K562 (cell line): ENCODE results near the gene OSBPL3. TPM values are rescaled to one million over a fixed set of nuclear protein-coding genes. Genes with fewer than 3 reads are reported as not detected.

Experiments
- BCL6 ChIP-seq: fragments of 250-450 bp; sonication (Bioruptor Pico); IDR thresholded peaks from 2 replicates; pipeline ENCODE4 v1.4.0; 2020
- COPS2 ChIP-seq: fragments of 450-650 bp; conservative IDR thresholded peaks from 2 replicates; pipeline ENCODE4 v1.6.1; 2016; ENCODE audit warnings: mild to moderate bottlenecking, moderate library complexity
- FIP1L1 ChIP-seq: fragments of 200-400 bp; formaldehyde crosslinking; IDR thresholded peaks from 2 replicates; pipeline ENCODE4 v1.6.1; 2018; ENCODE audit warnings: mild to moderate bottlenecking, low read depth, low read length; ENCODE audit not compliant: poor library complexity, severe bottlenecking
- HCFC1 ChIP-seq: IDR thresholded peaks from 2 replicates; pipeline ENCODE4 v1.6.1; 2012; ENCODE audit warnings: low read depth, low read length, improper control_type of control experiment
- HES1 ChIP-seq: fragments of 450-650 bp; IDR thresholded peaks from 2 replicates; pipeline ENCODE4 v1.6.1; 2016; ENCODE audit warnings: low read depth, mild to moderate bottlenecking, moderate library complexity
- HNRNPLL ChIP-seq: fragments of 200-400 bp; formaldehyde crosslinking; IDR thresholded peaks from 2 replicates; pipeline ENCODE4 v1.6.1; 2017; ENCODE audit warnings: low read length, low read depth, mild to moderate bottlenecking; ENCODE audit not compliant: poor library complexity, severe bottlenecking
- MYC ChIP-seq, 2 experiments: fragments of 250-450 bp in 1 of 2; sonication (Bioruptor Pico) in 1 of 2; IDR thresholded peaks; 2 replicates each; pipeline versions ENCODE4 v1.5.1 to v1.6.1; 2012 to 2021; ENCODE audit warnings: low read depth in 2 of 2, borderline replicate concordance in 1 of 2, improper control_type of control experiment in 1 of 2, low read length in 1 of 2, mild to moderate bottlenecking in 1 of 2, moderate library complexity in 1 of 2
- NFE2 ChIP-seq: IDR thresholded peaks from 2 replicates; pipeline ENCODE4 v1.6.1; 2014; ENCODE audit warnings: antibody characterized with exemption, low read depth
- NR2C2 ChIP-seq, 2 experiments: fragments of 200-800 bp in 1 of 2; sonication (Bioruptor generic) in 1 of 2; sonication (generic) in 1 of 2; formaldehyde crosslinking in 1 of 2; IDR thresholded peaks; 2 replicates each; pipeline versions ENCODE4 v1.6.1 to v1.8.0; 2016 to 2022; ENCODE audit warnings: mild to moderate bottlenecking in 1 of 2, missing compliant biosample characterization in 1 of 2, missing genetic modification characterization in 1 of 2, missing genetic modification reagents in 1 of 2
- RAD51 ChIP-seq: fragments of 450-650 bp; IDR thresholded peaks from 2 replicates; pipeline ENCODE4 v1.7.1; 2016; ENCODE audit warnings: low read depth, mild to moderate bottlenecking, borderline replicate concordance
- SMARCB1 ChIP-seq: IDR thresholded peaks from 2 replicates; pipeline ENCODE4 v1.6.1; 2011; ENCODE audit warnings: improper control_type of control experiment, low read depth; ENCODE audit not compliant: insufficient read length
- TAF1 ChIP-seq: IDR thresholded peaks from 2 replicates; pipeline ENCODE4 v1.6.1; 2011; ENCODE audit warnings: mild to moderate bottlenecking, low read length, moderate library complexity; ENCODE audit not compliant: insufficient read depth, control insufficient read depth, severe bottlenecking; ENCODE audit errors: extremely low read depth
- TEAD4 ChIP-seq, 2 experiments: sonication (generic) in 1 of 2; formaldehyde crosslinking in 1 of 2; IDR thresholded peaks; 2 replicates each; pipeline versions ENCODE4 v1.6.1 to v1.8.0; 2012 to 2022; ENCODE audit warnings: borderline replicate concordance in 1 of 2, inconsistent platforms in 1 of 2, low read length in 1 of 2, mild to moderate bottlenecking in 1 of 2, missing genetic modification reagents in 1 of 2
- TRIM25 ChIP-seq: fragments of 450-650 bp; IDR thresholded peaks from 2 replicates; pipeline ENCODE4 v1.7.0; 2016; ENCODE audit warnings: borderline replicate concordance
- ZBTB33 ChIP-seq: sonication (generic); formaldehyde crosslinking; IDR thresholded peaks from 2 replicates; pipeline ENCODE4 v1.8.1; 2023; ENCODE audit warnings: mild to moderate bottlenecking, missing genetic modification reagents
- ZNF184 ChIP-seq: sonication (generic); formaldehyde crosslinking; IDR thresholded peaks from 2 replicates; pipeline ENCODE4 v1.5.0; 2020; ENCODE audit warnings: missing genetic modification reagents
- ZNF668 ChIP-seq: fragments of 250-450 bp; sonication (Bioruptor Pico); IDR thresholded peaks from 2 replicates; pipeline ENCODE4 v1.8.0; 2022; ENCODE audit warnings: mild to moderate bottlenecking, inconsistent platforms
- polyA plus RNA-seq, 8 experiments: library from polyadenylated mRNA; depleted of rRNA in 4 of 8; stranded (reverse) in 5 of 8; unstranded in 3 of 8; fragments of >200 nt; fragmentation: Nextera tagmentation in 2 of 8; fragmentation: Illumina TruSeq in 1 of 8; extraction: Ambion mirVana in 2 of 8; extraction: Trizol in 1 of 8; gene quantifications; 2 replicates each; pipeline versions ENCODE4 v1.2.1 to v1.2.3, GENCODE V29; 2011 to 2014; ENCODE audit warnings: inconsistent platforms in 1 of 8, missing spikeins in 1 of 8
- total RNA-seq, 7 experiments: library from RNA; depleted of rRNA in 6 of 7; stranded (reverse); fragments of >200 nt in 6 of 7; fragmentation: Illumina TruSeq in 2 of 7; extraction: Trizol in 2 of 7; gene quantifications; 2 replicates each; pipeline versions ENCODE4 v1.2.1 to v1.2.3, GENCODE V29; 2011 to 2021; ENCODE audit warnings: low replicate concordance in 1 of 7
- TF ChIP-seq, protein P1 (sequence below): sonication (generic); formaldehyde crosslinking; IDR thresholded peaks from 2 replicates; pipeline ENCODE4 v1.8.0; 2023; ENCODE audit warnings: mild to moderate bottlenecking, missing genetic modification reagents

OSBPL3 gene
- total and polyA plus RNA-seq, 9 of the 15 experiments (the other 6 are each of a cell fraction or from before 2014, with no cell fraction given): 4.8 to 37.2 (median 26.5) TPM

DNA sequence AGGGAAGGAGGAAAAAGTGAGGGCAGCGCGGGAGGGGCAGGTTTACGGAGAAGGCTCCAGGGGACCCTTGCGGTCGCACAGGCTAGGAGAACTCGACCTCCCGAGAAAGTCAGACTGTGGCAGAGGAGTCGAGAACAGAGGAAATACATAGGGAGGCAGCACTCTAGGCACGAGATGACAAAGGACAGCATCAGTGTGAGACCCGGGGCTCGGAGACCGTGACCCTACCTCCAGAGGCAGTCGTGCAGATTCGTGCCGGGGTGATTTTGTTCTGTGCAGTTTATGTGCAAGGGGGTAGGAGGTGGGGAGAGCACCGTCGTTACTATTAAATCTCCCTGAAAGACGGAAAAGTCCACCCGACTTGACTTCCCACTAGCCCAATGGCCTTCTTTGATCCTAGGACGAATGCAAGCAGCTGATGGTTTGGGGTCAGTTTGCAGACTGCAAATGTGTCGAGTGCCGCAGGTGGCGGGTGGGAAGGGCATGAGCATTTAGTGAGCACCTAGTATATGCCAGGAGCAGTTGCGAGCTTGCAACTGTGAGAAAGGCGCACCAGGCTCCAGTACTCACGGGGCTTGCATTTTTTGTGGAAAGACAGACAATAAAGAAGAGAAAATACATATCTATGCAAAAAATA lies 674 bp upstream of the OSBPL3 start (continued):
- TF ChIP-seq ZBTB33: peak; percentile 83
- no peak for TF ChIP-seq HCFC1
- no peak for TF ChIP-seq NFE2
- TF ChIP-seq, protein P1, sequence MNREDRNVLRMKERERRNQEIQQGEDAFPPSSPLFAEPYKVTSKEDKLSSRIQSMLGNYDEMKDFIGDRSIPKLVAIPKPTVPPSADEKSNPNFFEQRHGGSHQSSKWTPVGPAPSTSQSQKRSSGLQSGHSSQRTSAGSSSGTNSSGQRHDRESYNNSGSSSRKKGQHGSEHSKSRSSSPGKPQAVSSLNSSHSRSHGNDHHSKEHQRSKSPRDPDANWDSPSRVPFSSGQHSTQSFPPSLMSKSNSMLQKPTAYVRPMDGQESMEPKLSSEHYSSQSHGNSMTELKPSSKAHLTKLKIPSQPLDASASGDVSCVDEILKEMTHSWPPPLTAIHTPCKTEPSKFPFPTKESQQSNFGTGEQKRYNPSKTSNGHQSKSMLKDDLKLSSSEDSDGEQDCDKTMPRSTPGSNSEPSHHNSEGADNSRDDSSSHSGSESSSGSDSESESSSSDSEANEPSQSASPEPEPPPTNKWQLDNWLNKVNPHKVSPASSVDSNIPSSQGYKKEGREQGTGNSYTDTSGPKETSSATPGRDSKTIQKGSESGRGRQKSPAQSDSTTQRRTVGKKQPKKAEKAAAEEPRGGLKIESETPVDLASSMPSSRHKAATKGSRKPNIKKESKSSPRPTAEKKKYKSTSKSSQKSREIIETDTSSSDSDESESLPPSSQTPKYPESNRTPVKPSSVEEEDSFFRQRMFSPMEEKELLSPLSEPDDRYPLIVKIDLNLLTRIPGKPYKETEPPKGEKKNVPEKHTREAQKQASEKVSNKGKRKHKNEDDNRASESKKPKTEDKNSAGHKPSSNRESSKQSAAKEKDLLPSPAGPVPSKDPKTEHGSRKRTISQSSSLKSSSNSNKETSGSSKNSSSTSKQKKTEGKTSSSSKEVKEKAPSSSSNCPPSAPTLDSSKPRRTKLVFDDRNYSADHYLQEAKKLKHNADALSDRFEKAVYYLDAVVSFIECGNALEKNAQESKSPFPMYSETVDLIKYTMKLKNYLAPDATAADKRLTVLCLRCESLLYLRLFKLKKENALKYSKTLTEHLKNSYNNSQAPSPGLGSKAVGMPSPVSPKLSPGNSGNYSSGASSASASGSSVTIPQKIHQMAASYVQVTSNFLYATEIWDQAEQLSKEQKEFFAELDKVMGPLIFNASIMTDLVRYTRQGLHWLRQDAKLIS (CRISPR knock-in tag): no peak
- no peak for TF ChIP-seq BCL6
- TF ChIP-seq RAD51: no peak
- no peak for TF ChIP-seq NR2C2 (CRISPR knock-in tag; IDR thresholded peaks at IDR 0.05)
- TF ChIP-seq NR2C2 (tag; IDR thresholded peaks at IDR 0.05): 0 out of 2 replicates have a peak, but pooled peaks have one; percentile 32
- no peak for TF ChIP-seq ZNF184
- TF ChIP-seq ZNF668 (CRISPR knock-in tag): no peak
- no peak for TF ChIP-seq MYC (IDR thresholded peaks at IDR 0.05; ENCODE audit: low read depth, low read length)
- TF ChIP-seq MYC (CRISPR knock-in tag; IDR thresholded peaks at IDR 0.05; ENCODE audit: borderline replicate concordance, low read depth): 0 out of 2 replicates have a peak, but pooled peaks have one; percentile 61
- no peak for TF ChIP-seq FIP1L1
- TF ChIP-seq TEAD4 (IDR thresholded peaks at IDR 0.05; ENCODE audit: low read length): no peak; the same call in 1 of the 2 replicates
- no peak for TF ChIP-seq TEAD4 (CRISPR knock-in tag; IDR thresholded peaks at IDR 0.05; ENCODE audit: borderline replicate concordance)
- no peak for TF ChIP-seq TAF1
- TF ChIP-seq TRIM25: no peak
- TF ChIP-seq SMARCB1: no peak
- TF ChIP-seq HES1: no peak
- no peak for TF ChIP-seq COPS2
- TF ChIP-seq HNRNPLL: peak; percentile 3
